Measurements from ENCODE around the gene NDUFC2.

- TF ChIP-seq CTCF (IDR thresholded peaks at IDR 0.05; ENCODE audit: low read length) (no peak), EZH2 (IDR thresholded peaks at IDR 0.05; ENCODE audit: borderline replicate concordance, low read length) (no peak)
These were observed 58.1 kb downstream of the NDUFC2 start for GRCh38 chr11:78021611-78022010.
